ENCODE data around the gene CEACAM19. TPM values are rescaled to one million over a fixed set of nuclear protein-coding genes. Genes with fewer than 3 reads are reported as not detected.

The CEACAM19 gene
- total RNA-seq, 1 experiment from 2014 or later = 3.5 TPM

DNA sequence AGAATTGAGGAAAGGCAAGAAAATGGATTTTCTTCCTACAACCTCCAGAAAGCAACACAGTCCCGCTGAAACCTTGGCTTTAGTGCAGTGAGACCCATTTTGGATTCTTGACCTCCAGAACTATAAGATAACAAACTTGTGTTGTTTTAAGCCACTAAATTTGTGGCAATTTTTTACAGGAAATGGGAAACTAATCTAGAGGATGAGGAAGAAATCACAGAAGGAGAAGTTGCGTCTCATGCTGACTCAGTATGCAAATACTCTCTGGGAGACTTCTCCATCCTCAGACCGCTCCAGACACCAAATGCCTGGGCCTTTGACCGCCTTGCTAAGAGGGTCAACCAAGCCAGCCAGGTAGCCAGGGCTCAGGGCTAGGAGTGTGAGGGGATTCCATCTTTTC lies 14.6 kb downstream of the CEACAM19 start:
- WGBS (ENCODE audit: extremely low coverage, insufficient read length, low lambda C conversion rate) = no CpG with 5 or more reads among the region's 4 CpGs
- Histone ChIP-seq H3K4ac (ENCODE audit: low read depth, low read length) (no peak overlapping the region), H4K91ac (ENCODE audit: insufficient read length, low read depth, low read length) (no peak overlapping the region), H4K5ac (ENCODE audit: insufficient read length, low read depth, low read length) (no peak overlapping the region), H4K20me1 (ENCODE audit: control insufficient read depth, insufficient read depth, insufficient read length) (no peaks in the 10 kb centered on the region), H3K23me2 (ENCODE audit: insufficient read length, low read depth, low read length, poor library complexity, severe bottlenecking) (no peaks in the 10 kb centered on the region), H2BK15ac (ENCODE audit: low read depth, low read length) (no peak overlapping the region), H3T11ph (ENCODE audit: low read length) (no peak overlapping the region), H3K56ac (ENCODE audit: insufficient read length, low read depth, low read length) (no peak overlapping the region), H3K27me3 (ENCODE audit: insufficient read depth, low read length) (no peaks in the 10 kb centered on the region), H3K23ac (ENCODE audit: insufficient read length, low read depth, low read length) (no peak overlapping the region), H3K4me2 (ENCODE audit: insufficient read depth, insufficient read length, low read length) (no peak overlapping the region), H3K79me2 (ENCODE audit: insufficient read depth, low read length) (no peaks in the 10 kb centered on the region), H3K18ac (ENCODE audit: insufficient read length, low read depth, low read length) (no peak overlapping the region), H3K27ac (ENCODE audit: insufficient read length, low read depth, low read length) (no peak overlapping the region), H2AK5ac (ENCODE audit: insufficient read length, low read length) (no peak overlapping the region), H2AFZ (ENCODE audit: low read length) (no peak overlapping the region), H3K9ac (ENCODE audit: extremely low read depth, insufficient read length, low read length) (no peak overlapping the region), H3K9me3 (ENCODE audit: control insufficient read depth, low read depth, low read length) (no peaks in the 10 kb centered on the region), H2BK12ac (ENCODE audit: insufficient read length, low read depth, low read length) (no peak overlapping the region), H3K14ac (ENCODE audit: insufficient read depth, low read length) (no peak overlapping the region), H3K79me1 (ENCODE audit: insufficient read depth, low read depth, low read length, poor library complexity, severe bottlenecking) (no peaks in the 10 kb centered on the region), H2BK20ac (ENCODE audit: low read depth, low read length, poor library complexity, severe bottlenecking) (no peak overlapping the region), H2BK5ac (ENCODE audit: insufficient read length, low read length) (no peak overlapping the region), H3K4me1 (ENCODE audit: insufficient read depth, low read length) (peaks cover 2% of the 10 kb centered on the region; the same call in 1 of the 2 replicates), H2BK120ac (ENCODE audit: low read depth, low read length, poor library complexity, severe bottlenecking) (no peak overlapping the region), H4K8ac (replicated peaks; ENCODE audit: insufficient read length, low read depth, low read length) (no peak overlapping the region)
- Mint-ChIP-seq H3K27ac (no peak overlapping the region), H3K27me3 (ENCODE audit: low read depth) (peaks cover 11% of the 10 kb centered on the region), H3K4me3 (no peak overlapping the region), H3K4me1 (peaks cover 15 to 18% of the 10 kb centered on the region in 2 experiments), H3K9me3 (no peaks in the 10 kb centered on the region), H3K36me3 (ENCODE audit: insufficient read depth in 1 of 3, low read depth in 3 of 3) (no peaks in the 10 kb centered on the region)
- DNase-seq = no peak
- TF ChIP-seq, protein P1, sequence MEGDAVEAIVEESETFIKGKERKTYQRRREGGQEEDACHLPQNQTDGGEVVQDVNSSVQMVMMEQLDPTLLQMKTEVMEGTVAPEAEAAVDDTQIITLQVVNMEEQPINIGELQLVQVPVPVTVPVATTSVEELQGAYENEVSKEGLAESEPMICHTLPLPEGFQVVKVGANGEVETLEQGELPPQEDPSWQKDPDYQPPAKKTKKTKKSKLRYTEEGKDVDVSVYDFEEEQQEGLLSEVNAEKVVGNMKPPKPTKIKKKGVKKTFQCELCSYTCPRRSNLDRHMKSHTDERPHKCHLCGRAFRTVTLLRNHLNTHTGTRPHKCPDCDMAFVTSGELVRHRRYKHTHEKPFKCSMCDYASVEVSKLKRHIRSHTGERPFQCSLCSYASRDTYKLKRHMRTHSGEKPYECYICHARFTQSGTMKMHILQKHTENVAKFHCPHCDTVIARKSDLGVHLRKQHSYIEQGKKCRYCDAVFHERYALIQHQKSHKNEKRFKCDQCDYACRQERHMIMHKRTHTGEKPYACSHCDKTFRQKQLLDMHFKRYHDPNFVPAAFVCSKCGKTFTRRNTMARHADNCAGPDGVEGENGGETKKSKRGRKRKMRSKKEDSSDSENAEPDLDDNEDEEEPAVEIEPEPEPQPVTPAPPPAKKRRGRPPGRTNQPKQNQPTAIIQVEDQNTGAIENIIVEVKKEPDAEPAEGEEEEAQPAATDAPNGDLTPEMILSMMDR (conservative IDR thresholded peaks at IDR 0.05) = no peak
